GM19372 (cell line): Measurements from ENCODE around the gene RAB11B.
"Not testable (repeated sequence)": the region's sequence is repeated elsewhere in the genome, so short reads cannot be mapped to it uniquely, and the experiment has no call there.

Source experiments
- ATAC-seq: cut with Tn5 transposase; IDR thresholded peaks from one replicate; pipeline ENCODE4 v1.9.1; 2021; ENCODE audit warnings: mild to moderate bottlenecking, low read depth, moderate library complexity; ENCODE audit not compliant: unreplicated experiment

The RAB11B gene

DNA sequence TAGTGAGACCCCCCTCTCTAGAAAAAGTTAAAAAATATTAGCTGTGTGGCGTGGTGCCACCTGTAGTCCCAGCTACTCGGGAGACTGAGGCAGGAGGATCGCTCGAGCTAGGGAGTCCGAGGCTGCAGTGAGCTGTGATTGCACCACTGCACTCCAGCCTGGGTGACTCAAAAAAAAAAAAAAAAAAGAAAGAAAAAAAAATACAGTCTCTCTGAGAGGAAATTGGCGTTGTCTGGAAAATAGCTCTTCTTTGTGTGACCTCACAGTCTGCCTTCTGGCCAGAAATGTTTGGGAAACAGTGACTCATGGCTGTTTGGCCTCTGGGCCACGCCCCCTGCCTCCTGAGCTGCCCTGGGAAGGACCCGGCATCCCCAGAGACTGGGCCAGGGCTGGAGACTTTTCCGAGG lies 33.7 kb downstream of the RAB11B start:
- ATAC-seq = no peak

GRCh38 chr19:8425331-8425730 lies 35.2 kb downstream of the RAB11B start:
- ATAC-seq = not testable (repeated sequence)

GRCh38 chr19:8426283-8426682 lies 36.1 kb downstream of the RAB11B start:
- ATAC-seq = no peak

GRCh38 chr19:8429044-8429443 lies 38.9 kb downstream of the RAB11B start:
- ATAC-seq = no peak

DNA sequence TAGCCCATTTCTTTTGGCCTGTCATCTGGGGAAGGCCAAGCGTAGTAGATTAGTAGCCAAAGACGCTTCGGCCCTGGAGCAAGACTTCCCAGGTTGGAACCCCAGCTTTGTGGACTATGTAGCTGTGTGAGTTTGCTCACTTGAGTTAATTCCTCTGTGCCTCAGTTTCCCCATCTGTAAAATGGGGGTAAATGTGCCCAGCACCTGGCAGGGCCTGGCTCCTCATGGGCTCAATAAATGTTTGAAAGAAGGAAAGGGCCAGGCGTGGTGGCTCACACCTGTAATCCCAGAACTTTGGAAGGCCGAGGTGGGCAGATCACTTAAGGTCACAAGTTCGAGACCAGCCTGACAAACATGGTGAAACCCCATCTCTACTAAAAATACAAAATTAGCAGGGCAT lies 39.7 kb downstream of the RAB11B start:
- no peak for ATAC-seq

GRCh38 chr19:8430650-8431049 lies 40.5 kb downstream of the RAB11B start:
- no peak for ATAC-seq

DNA sequence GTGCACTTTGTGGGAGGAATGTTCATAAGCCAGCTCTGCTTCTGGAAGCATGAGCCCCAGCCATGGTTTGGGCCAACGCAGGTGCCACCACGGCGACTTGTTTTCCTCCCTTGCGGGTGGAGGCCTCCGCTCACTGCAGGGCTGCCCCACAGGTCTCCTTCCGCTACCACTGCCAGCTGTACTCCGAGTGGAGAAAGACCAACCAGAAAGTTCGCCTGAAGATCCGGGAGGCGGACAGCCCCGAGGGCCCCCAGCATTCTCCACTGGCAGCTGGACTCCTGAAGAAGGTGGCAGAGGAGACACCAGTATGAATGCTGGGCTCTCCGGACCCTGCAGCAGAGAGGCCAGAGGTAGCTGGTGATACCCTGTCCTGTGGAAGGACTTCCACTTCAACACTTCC lies 48.1 kb downstream of the RAB11B start:
- no peak for ATAC-seq

DNA sequence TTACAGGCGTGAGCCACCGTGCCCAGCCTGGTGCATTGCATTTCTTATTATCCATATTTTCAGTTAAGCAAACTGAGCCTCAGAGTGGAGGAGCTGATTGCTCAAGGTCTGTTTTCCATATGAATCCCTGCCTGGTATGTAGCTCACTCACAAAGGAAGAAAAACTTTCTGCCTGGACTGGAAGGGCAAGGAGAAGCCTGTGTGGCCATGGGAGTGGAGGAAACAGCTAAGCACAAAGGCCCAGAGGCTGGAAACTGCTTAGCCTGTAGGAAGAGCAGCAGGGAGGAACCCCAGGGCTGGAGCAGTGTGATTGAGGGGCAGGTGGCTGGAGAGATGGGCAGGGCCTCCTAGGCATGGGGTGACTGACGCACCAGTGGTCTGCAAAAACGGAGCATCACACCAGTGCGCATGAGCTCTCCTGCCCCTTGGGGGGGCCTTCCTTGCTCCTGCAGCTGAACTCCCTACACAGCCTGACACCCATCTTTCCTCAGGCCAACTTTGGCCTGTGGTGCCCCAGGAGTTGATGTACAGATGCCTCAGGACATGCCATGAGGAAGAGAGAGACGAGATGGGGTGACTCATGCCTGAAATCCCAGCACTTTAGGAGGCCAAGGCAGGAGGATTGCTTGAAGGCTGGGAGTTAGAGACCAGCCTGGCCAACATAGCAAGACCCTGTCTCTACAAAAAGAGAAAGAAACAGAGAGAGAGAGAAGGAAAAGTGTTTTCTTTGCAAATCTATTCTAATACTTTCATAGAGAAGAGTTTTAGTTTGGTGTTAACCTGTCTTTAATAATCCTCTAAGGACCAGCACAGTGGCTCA lies 51.8 kb downstream of the RAB11B start:
- no peak for ATAC-seq

DNA sequence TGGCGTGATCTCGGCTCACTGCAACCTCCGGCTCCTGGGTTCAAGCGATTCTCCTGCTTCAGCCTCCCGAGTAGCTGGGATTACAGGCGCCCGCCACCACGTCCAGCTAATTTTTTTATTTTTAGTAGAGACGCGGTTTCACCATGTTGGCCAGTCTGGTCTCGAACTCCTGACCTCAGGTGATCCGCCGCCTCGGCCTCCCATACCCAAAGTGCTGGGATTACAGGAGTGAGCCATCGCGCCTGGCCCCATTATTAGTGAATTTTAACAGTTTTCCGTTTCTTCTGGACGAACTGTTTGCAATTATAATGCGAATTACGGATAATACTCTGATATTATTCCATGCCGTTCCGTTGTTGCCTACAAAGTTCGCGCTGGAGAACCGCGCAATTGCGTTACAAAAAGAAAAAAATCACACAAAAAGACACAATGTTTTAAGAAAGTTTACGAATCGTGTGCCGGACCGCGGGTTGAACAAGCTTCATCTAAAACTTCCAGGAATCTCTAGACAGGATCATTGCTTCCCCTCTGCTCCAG lies 54.0 kb downstream of the RAB11B start:
- not testable (repeated sequence) for ATAC-seq

- peak; percentile 87 for ATAC-seq
These were observed 54.7 kb downstream of the RAB11B start, which contains the start of gene HNRNPM for GRCh38 chr19:8444677-8445487. Gene HNRNPM (plus strand): TSS chr19:8444975. CDS start chr19:8444999, 24 bp downstream.

DNA sequence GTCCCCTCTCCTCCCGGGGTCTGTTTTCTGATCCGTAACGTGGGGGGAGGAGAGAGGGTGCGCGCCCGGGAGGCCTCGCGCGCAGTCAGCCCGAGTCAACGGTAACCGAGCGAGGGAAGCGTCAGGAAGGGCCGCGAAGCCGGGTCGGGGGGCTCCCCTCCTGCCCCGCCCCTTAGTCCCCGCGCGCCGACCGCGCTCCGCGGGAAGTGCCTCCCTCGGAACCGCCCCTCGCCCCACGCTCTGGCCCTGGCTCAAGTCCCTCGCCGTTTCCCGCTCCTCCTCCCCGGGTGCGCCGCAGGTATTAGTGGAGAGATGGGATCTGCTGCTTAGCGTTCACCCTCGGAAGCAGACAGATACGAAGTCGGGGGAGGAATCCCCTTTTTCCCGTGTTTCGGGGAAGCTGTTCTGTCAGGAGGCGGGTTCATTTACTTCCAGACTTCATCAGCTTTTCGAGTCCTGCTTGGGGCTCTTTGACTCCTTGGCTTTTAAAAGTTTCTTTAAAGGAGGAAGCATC lies 55.4 kb downstream of the RAB11B start:
- no peak for ATAC-seq

GRCh38 chr19:8446061-8446709 lies 56.0 kb downstream of the RAB11B start:
- ATAC-seq = no peak

GRCh38 chr19:8449830-8450229 lies 59.7 kb downstream of the RAB11B start:
- no peak for ATAC-seq

- ATAC-seq = no peak
These were observed 61.2 kb downstream of the RAB11B start for GRCh38 chr19:8451377-8451776.

DNA sequence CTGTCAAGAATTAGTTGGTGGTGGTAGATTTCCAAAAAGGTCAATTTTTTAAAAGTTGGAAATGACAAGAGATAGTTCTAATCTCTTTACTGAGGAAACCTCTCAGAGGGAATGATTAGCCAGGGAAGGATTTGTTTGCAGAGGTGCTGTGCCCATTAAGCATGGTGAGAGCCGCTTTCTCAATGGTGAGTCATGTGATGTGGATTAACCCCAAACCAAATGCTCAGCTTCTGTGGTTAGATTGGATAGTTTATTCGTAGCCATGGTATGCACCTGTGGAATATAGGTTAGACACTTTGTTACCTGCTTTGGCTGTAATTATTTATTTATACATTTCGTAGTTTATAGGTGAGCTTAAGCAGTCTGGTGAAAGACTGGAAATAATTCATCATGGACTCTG lies 61.7 kb downstream of the RAB11B start:
- no peak for ATAC-seq

DNA sequence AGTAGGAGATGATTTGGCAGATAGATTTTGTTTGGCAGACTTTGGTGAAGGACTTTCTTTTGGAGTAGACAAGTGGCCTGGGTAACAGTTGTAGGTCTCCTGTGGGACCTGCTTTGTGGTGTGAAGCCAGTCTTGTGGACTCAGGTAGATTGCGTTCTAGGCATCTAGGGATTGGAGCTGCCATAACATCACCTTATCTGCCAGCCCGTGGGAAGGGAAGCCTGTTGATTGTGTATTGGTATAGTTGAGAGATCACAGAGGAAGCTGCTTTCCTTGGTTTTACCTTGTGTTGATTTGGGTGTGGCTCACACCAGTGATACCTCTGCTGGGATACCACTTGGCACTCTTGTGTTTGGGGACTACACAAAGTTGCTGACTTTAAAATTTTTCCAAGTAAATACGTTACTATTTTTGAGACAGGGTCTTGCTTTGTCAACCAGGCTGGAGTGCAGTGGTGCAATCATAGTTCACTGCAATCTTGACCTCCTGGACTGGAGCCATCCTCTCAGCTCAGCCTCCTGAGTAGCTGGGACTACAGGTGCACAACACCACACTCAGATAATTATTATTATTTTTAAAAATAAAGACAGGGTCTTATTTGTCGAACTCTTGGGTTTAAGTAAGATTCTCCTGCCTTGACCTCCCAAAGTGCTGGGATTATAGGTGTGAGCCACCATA lies 62.4 kb downstream of the RAB11B start:
- ATAC-seq = no peak

DNA sequence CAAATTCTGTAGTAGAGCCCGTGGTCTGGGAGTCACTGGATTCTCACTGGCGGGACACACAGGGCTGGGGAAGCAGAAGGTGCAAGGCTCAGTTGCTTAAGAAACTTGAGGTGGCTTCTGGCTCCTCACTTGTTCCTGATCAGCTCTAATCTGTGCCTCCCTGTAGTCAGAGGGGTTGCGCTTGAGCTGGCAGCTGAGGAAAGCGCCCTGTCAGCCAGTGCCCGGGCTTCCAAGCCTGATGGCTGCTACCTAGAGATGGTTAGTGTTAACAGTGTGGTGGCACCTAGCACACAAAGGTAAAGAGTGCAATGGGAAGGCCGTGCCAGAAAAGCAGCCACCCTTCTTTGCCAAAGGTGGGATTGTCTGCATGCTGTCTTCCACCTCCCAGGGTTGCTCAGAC lies 63.5 kb downstream of the RAB11B start:
- no peak for ATAC-seq
